Measurements from ENCODE around the gene TMEM258. TPM values are rescaled to one million over a fixed set of nuclear protein-coding genes. Genes with fewer than 3 reads are reported as not detected.
A peak's percentile ranks its signal among the peaks of the same experiment; 100 is the strongest.

Gene TMEM258
- 100 to 1,000 TPM; 145 to 153 TPM for total RNA-seq

DNA sequence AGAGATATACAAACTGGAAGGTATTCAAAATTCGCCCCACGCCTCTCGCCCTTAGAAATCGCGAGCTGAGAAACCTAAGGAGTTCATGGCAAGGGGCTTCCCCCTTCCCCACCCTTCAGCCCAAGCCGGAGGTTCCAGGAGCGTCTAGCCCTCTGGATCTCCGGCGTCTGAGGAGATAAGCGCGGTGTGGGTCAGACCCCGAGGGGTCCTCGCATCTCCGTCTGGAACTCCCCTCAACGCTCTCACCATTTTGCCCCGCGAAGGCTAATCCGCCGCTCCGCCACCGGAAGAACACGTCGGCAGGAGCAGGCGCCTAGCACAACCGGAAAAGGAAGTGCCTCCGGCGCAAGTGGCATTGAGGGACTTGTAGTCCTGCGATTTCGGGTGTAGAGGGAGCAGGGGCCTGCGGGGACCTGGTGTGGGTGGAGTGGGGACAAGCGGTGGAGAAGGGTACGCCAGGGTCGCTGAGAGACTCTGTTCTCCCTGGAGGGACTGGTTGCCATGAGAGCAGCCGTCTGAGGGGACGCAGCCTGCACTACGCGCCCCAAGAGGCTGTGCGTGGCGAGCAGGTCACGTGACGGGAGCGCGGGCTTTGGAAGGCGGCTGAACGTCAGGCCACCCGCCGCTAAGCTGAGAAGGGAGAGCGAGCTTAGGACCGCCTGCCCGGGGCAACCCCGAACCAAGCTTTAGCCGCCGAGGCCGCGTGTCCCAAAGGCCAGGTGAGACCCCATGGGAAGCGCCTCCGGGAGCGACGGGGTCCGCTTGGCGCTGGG, at the start of gene TMEM258, which contains the start of gene FEN1:
TSS of gene TMEM258 (minus strand) at position 290 of the 773 bp plus-strand sequence. CDS start at position 249, 41 bp downstream.
TSS of gene FEN1 (plus strand) at position 602 of the 773 bp plus-strand sequence. CDS start 2,451 bp downstream, outside the sequence.
- peak; percentile 90 to 93 for ATAC-seq
- peaks cover 37 to 48% of the 10 kb centered on the region in 2 donors for H3K36me3 Mint-ChIP-seq
- DNase-seq (ENCODE audit: low spot score in 2 of 2), result peak; percentile 88 to 91
- H3K27ac Mint-ChIP-seq, result peak within 1 kb of the TSS; percentile 98 to 99
- H3K9me3 Mint-ChIP-seq, result no peaks in the 10 kb centered on the region

DNA sequence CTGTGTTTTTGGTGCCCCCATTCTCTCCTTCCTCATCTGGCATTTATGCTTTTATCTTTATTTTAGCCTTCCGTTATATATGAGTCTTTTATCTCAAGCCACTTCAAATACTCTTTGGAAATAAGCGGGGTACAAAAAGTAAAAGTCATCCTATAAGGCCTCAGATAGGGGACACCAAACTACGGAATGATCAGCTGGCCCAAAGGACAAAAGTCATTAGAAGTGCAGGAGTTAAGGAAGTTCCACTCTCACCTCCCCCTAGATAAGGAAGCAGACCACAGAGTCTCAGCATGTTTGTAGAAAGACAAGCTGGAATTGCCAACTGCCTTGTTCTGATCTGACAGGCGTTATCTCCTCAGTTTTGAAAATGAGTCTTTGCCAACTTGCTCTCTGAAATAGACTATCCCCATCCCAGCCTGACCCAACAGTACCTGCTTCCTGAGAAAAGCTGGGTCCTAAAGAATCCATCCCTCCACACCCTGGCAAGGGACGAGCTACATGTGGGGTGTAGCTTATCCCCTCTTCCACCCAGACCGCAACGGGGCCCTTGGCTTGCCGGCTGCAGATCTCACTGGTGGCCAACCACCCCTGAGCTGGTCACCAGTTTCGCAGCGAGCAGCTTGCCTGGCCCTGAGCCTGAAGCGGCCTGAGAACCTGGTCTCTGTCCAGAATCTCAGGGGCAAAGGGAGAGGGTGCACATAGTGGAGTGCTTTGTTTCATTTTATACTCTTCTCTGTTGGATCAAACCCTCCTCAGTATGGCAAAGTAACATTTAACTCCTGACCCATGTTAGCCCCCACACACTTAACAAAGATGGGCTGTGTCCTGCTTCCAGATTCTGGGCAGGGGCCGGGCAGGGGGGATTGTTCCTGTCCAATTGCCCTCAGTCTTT, 49.5 kb upstream of the TMEM258 start:
- peaks cover 0 to 10% of the 10 kb centered on the region in 2 donors for H3K36me3 Mint-ChIP-seq
- ATAC-seq (no peak), DNase-seq (ENCODE audit: low spot score in 2 of 2) (no peak)
- H3K27ac Mint-ChIP-seq, result no peak overlapping the region
- no peaks in the 10 kb centered on the region for H3K9me3 Mint-ChIP-seq

DNA sequence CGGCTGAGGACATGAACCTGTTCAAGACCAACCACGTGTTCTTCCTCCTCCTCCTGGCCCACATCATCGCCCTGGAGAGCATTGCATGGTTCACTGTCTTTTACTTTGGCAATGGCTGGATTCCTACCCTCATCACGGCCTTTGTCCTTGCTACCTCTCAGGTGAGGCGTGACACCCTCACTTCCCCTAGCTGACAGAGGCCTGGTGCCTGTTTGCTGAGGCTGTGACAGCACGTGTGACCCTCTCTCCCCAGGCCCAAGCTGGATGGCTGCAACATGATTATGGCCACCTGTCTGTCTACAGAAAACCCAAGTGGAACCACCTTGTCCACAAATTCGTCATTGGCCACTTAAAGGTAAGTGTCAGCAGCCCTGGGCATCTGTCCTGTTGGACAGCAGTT, 48.0 kb upstream of the TMEM258 start:
- Mint-ChIP-seq H3K9me3 (no peaks in the 10 kb centered on the region), H3K36me3 (peaks cover 0 to 10% of the 10 kb centered on the region in 2 donors), H3K27ac (no peak overlapping the region)
- DNase-seq (ENCODE audit: low spot score in 2 of 2) (no peak), ATAC-seq (no peak)

DNA sequence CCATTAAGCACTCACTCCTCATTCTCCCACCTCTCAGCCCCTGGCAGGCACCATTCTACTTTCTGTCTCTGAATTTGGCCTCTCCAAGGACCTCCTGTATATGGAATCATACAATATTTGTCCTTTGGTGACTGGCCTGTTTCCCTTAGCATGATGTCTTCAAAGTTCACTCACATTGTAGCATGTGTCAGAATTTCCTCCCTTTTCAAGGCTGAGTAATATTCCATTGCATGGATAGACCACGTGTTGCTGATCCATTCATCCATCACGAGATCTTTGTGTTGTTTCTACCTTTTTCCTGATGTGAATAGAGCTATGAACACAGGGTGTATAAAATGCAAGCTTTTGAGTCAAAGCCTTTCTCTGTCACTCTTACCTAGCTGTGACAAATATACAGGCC, 47.3 kb upstream of the TMEM258 start:
- peaks cover 0 to 10% of the 10 kb centered on the region in 2 donors for H3K36me3 Mint-ChIP-seq
- ATAC-seq, result peak in 1 of 2 donors; percentile 70
- DNase-seq (ENCODE audit: low spot score in 2 of 2), result no peak
- no peaks in the 10 kb centered on the region for H3K9me3 Mint-ChIP-seq
- no peak overlapping the region for H3K27ac Mint-ChIP-seq

DNA sequence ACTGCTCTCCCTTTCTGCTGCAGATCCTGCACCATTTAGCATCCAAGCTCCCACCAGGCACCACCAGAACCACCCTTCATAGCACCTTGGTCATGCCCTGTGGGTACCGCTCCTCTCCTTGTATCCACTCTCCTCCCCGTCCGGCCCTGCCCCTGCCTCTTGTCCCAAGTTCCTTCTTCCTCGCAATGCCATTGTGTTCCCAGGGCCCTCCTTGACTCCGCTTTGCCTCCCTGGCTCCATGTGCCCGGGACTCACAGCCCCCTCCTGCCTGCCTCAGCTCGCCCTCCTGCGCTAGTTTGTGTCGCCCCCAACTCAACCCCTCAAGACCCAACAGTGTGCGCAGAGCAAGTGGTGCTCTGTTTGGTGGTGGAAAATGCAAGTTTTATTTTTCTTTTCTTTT, 46.5 kb upstream of the TMEM258 start:
- ATAC-seq, result no peak
- no peak for DNase-seq (ENCODE audit: low spot score in 2 of 2)
- H3K36me3 Mint-ChIP-seq, result peaks cover 0 to 13% of the 10 kb centered on the region in 2 donors
- peak overlapping the region in 1 of 2 donors; percentile 39 for H3K27ac Mint-ChIP-seq
- peaks cover 0 to 2% of the 10 kb centered on the region in 2 donors for H3K9me3 Mint-ChIP-seq

DNA sequence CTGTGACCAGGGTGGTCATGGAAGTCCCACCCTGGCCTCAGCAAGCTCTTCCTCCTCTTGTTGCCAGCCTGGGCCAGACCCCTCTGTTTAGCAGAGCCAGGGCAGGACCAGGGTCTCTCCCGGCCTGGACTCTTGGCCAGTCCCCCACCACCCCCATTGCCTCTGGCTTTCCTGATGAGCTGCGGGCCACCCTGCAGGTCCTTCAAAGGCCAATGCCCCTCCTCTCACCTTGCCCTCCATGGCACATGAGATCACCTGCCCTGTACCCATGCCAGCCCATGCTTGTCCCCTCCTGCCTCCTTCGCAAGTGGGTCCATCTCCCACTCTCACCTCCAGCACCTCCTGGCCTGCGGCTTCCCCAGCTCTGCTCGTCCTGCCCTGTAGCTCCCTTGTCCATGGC, 46.1 kb upstream of the TMEM258 start:
- Mint-ChIP-seq H3K27ac (no peak overlapping the region), H3K36me3 (peaks cover 0 to 18% of the 10 kb centered on the region in 2 donors), H3K9me3 (peaks cover 0 to 6% of the 10 kb centered on the region in 2 donors)
- no peak for ATAC-seq
- no peak for DNase-seq (ENCODE audit: low spot score in 2 of 2)

DNA sequence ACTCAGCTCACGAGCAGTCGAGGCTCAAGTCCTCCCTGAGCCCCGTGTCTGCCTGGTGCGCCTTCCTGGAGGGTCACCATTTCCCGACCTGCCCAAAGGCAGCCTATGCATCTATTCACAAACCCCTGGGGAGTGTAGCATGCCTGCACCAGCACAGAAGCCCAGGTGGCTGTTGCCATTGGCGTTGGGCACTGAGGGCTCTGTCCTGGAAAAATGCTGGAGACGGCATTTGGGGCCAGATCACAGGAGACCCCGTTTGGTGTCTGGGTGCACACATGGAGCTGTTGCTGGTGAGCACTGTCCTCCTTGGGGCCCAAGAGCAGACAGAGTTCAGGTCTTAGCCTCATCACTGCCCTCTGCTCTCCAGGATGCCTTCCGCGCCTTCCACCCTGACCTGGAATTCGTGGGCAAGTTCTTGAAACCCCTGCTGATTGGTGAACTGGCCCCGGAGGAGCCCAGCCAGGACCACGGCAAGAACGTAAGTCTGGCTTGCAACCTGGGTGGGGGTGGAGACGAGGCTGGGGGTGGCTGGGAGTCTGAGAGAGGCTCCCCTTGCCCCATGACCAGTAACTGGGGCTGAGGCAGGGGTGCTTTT, 45.1 kb upstream of the TMEM258 start:
- no peak for DNase-seq (ENCODE audit: low spot score in 2 of 2)
- Mint-ChIP-seq H3K9me3 (peaks cover 0 to 7% of the 10 kb centered on the region in 2 donors), H3K36me3 (peaks cover 0 to 20% of the 10 kb centered on the region in 2 donors), H3K27ac (no peak overlapping the region)
- no peak for ATAC-seq

DNA sequence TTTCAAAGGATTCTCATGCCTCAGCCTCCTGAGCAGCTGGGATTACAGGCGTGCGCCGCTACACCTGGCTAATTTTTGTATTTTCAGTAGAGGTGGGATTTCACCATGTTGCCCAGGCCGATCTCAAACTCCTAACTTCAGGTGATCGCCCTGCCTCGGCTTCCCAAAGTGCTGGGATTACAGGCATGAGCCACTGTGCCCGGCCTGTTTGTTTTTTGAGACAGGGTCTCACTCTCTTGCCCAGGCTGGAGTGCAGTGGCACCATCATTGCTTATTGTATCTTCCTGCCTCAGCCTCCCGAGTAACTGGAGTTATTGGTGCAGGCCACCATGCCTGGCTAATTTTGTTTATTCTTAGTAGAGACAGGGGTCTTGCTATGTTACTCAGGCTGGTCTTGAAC, 43.8 kb upstream of the TMEM258 start:
- DNase-seq (ENCODE audit: low spot score in 2 of 2), result no peak
- peaks cover 0 to 7% of the 10 kb centered on the region in 2 donors for H3K9me3 Mint-ChIP-seq
- peaks cover 0 to 14% of the 10 kb centered on the region in 2 donors for H3K36me3 Mint-ChIP-seq
- peak overlapping the region in 1 of 2 donors; percentile 68 for H3K27ac Mint-ChIP-seq
- no peak for ATAC-seq

DNA sequence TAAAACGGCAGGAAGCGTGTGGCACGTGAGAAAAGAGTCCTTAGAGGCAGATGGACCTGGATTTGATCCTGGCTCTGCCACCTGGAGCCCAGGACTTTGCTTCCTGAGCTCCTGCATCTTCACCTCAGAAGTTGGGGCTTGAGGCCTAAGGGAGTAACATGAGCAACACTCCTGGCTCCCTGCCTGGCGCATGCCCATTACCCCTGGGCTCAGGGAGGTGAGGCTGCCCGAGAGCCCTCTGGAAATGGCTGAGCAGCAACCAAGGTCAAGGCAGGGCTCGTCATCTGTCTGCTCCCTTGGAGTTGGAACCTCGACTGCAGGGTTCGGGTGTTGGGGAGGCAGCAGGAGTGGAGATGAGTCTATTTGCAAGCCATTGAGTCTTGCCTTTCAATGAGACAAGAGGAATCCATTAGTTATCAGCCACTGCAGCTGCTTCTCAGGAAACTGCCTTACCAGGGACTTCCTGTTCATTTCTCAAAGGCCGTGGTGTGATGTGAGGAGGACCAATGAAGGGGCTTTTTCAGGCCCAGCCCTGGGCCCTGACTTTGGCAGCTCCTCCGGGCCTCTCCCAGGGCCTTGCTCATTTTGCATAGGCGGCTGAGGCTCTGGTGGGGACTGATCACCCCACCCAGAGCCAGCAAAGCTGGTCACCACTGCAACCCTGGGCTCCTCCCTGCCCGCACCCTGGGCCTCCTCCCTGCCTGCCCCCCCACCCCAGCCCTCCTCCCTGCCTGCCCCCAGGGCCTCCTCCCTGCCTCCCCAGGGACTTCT, 42.1 kb upstream of the TMEM258 start:
- Mint-ChIP-seq H3K27ac (peak overlapping the region; percentile 56 to 91), H3K9me3 (peaks cover 0 to 7% of the 10 kb centered on the region in 2 donors), H3K36me3 (peaks cover 4 to 10% of the 10 kb centered on the region in 2 donors)
- ATAC-seq (peak; percentile 94 to 96), DNase-seq (ENCODE audit: low spot score in 2 of 2) (peak; percentile 40 to 66)

DNA sequence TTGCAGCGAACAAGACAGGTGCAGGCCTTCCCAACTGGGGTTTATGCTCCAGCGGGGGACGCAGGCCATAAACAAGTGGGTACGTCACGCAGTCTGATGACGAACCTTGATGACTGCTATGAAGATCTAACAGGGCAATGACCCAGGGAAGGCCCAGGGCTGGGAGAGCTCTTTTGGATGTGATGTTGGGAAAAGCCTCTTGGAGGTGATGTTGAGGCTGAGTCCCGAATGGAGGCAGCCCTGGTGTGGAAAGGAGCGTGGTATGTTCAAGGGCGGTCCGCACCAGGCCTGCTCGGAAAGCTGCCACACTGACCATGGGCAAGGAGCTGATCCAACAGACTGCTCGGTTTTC, 41.5 kb upstream of the TMEM258 start:
- Mint-ChIP-seq H3K9me3 (peaks cover 0 to 7% of the 10 kb centered on the region in 2 donors), H3K36me3 (peaks cover 4 to 10% of the 10 kb centered on the region in 2 donors)

DNA sequence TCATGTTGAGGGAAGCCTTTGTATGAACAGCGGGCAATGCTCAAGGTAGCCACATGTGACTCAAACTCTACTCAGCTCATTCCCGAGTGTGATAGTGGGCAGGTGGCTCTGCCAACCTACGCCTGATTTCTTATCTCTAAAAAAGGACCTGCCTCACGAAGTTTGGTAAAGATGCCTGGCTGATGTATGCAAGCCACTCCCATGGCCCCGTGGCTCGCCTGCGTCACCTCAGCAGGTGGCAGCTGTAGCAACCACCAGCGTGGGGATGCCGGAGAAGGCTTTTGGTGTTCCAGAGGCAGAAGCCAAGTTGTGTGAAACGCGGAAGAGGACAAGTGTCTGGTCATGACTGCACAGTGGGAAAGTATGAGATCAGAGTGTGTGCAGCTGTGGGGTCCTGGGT, 41.1 kb upstream of the TMEM258 start:
- peak overlapping the region; percentile 56 to 91 for H3K27ac Mint-ChIP-seq
- H3K36me3 Mint-ChIP-seq, result peaks cover 5 to 10% of the 10 kb centered on the region in 2 donors
- ATAC-seq, result peak in 1 of 2 donors; percentile 17
- DNase-seq (ENCODE audit: low spot score in 2 of 2), result no peak
- H3K9me3 Mint-ChIP-seq, result peaks cover 0 to 7% of the 10 kb centered on the region in 2 donors

More for the DNA sequence above, 41.5 kb upstream of the TMEM258 start:
- peak overlapping the region; percentile 56 to 91 for H3K27ac Mint-ChIP-seq
- DNase-seq (ENCODE audit: low spot score in 2 of 2) (no peak), ATAC-seq (no peak)

DNA sequence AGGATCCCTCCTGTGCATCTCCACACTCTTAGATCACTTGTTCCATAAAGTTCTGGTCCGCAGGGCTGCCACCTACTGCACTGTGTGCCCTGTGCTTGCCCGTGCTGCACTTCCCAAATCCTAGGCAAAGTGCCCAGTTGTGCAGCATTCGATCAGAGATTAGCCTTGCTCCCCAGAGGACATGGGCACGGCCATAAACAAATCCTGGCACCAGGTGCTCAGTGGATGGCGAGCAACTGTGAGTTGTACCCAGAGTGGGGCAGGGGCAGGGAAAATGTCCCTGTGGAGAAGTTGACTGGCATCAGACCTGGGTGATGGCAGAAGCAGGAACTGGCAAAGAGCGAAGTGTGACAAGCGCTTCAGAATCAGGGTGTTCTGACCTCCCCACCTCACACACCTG, 40.4 kb upstream of the TMEM258 start:
- Mint-ChIP-seq H3K36me3 (peaks cover 9 to 10% of the 10 kb centered on the region in 2 donors), H3K27ac (no peak overlapping the region), H3K9me3 (peaks cover 0 to 7% of the 10 kb centered on the region in 2 donors)
- ATAC-seq (no peak), DNase-seq (ENCODE audit: low spot score in 2 of 2) (no peak)

DNA sequence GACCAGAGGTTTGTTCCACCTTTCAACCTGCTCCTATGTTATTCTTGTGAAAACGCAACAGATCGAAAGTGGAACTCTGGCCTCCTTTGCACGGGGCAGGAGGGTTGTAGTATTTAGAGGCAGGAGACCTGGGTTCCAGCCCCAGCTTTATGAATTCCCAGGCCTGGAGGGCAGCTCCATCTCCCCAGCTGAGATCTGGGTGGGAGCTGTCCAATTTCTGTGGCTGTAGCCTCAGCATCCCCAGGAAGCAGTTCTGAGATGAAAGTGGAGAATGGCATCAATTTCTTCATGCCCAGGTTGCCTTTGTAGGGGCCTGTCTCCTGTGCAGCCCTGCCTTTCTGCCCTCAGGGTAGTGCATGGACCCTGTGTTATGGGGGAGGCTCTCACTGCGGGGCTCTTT, 39.8 kb upstream of the TMEM258 start:
- ATAC-seq, result no peak
- peaks cover 9 to 10% of the 10 kb centered on the region in 2 donors for H3K36me3 Mint-ChIP-seq
- H3K9me3 Mint-ChIP-seq, result peaks cover 0 to 7% of the 10 kb centered on the region in 2 donors
- no peak overlapping the region for H3K27ac Mint-ChIP-seq
- DNase-seq (ENCODE audit: low spot score in 2 of 2), result no peak

DNA sequence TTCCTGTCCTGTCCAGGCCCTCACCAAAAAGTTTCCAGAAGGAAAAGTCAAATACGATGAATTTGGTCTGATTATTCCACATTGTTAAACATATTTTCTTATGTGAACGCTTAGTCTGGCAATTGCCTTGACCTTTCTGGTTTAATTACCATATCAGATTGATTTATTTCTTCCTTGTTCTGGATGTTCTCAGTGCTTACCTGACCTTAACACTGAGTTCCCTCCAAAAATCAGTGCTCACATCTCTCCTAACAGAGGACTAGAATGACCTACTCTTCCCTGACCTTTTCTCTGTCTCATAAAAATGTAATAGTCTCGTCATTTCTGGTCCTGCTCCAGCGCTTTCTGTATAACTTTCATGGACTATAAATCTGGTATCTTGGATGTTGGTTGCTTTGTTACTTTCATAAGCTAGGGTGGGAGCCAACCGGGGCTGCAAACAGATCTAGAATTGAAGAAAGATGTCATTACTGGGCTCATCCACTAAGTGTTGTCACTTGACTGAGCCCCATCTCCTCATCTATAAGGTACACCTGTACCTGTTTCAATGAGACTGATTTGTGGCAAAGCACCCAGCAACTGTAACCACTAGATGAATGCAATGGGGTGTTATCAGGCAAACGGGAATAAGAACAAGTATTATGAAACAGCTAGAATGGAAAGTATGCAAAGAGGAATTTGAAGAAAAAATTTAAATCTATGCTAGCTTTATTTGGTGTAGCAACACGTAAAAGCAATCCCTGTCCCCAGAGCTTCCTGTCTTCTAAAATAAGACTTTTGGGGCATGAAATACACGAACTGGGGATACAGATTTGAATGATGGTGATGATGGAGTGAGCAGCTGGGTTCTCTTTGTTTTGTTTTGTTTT, 38.1 kb upstream of the TMEM258 start:
- ATAC-seq, result no peak
- Mint-ChIP-seq H3K36me3 (peaks cover 9 to 10% of the 10 kb centered on the region in 2 donors), H3K27ac (no peak overlapping the region), H3K9me3 (peaks cover 0 to 7% of the 10 kb centered on the region in 2 donors)
- no peak for DNase-seq (ENCODE audit: low spot score in 2 of 2)

DNA sequence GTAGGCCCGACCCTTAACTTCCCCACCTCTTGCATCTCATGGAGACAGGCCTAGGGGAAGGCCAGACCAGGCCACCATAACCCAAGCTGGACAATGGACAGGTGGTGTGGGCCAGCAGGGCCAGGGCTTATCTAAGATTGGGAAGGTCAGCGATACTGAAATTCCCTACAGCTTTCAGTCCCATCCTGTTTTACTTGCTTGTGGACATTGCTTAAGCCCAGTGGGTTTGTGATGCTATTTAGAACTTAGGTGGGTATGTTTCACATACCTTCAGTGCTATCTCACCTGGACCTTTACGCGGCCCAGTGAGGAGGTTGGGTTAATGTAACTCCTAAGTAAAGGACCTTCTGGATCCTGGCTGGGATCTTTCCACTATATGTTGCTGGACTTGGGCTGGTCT, 37.4 kb upstream of the TMEM258 start:
- no peak for DNase-seq (ENCODE audit: low spot score in 2 of 2)
- Mint-ChIP-seq H3K9me3 (peaks cover 0 to 7% of the 10 kb centered on the region in 2 donors), H3K27ac (no peak overlapping the region), H3K36me3 (peaks cover 9 to 10% of the 10 kb centered on the region in 2 donors)
- no peak for ATAC-seq

Measured in activated naive CD4-positive, alpha-beta T cell treated with anti-CD3 and anti-CD28 coated beads, Interleukin-2, amount 50 U/mL, for 72 hours (primary cell).